H1 (cell line): ENCODE results near the gene SCYL1. TPM values are rescaled to one million over a fixed set of nuclear protein-coding genes. Genes with fewer than 3 reads are reported as not detected.

ENCODE experiments used
- CTCF ChIA-PET: fragments of 300-600 bp; sonication (Branson Sonifier 250); formaldehyde crosslinking; loops from one replicate; lab custom pipeline; 2021; ENCODE audit not compliant: partially characterized antibody; lab: Charles Lee
- POLR2A ChIA-PET: fragments of 300-600 bp; sonication (Branson Sonifier 250); formaldehyde crosslinking; loops from one replicate; lab custom pipeline; 2021; ENCODE audit warnings: inconsistent platforms; ENCODE audit not compliant: partially characterized antibody; lab: Charles Lee
- DNase-seq, 2 experiments: peaks; one replicate each; pipeline versions ENCODE4 v3.0.0 to v3.0.0-alpha.2; 2010 to 2022; ENCODE audit warnings: low spot score in 2 of 2, low read depth in 1 of 2, mixed read lengths in 1 of 2
- FAIRE-seq: peaks from 2 replicates; lab custom pipeline; 2011; peaks lifted over from hg19 to GRCh38; lab: Jason Lieb, UNC
- H2AFZ ChIP-seq: 2 replicates; pipeline ENCODE4 v1.8.1; 2012; ENCODE audit warnings: low read length, inconsistent platforms
- H2AK5ac ChIP-seq: 2 replicates; pipeline ENCODE4 v1.6.1; 2013; ENCODE audit warnings: low read depth, low read length
- H2BK120ac ChIP-seq: replicated peaks from 2 replicates; pipeline ENCODE3; 2013; ENCODE audit warnings: low read depth, low read length, inconsistent platforms
- H2BK12ac ChIP-seq: 2 replicates; pipeline ENCODE4 v1.6.1; 2013; ENCODE audit warnings: low read depth, low read length
- H2BK15ac ChIP-seq: 2 replicates; pipeline ENCODE4 v1.6.1; 2013; ENCODE audit warnings: low read length
- H2BK20ac ChIP-seq: 2 replicates; pipeline ENCODE4 v1.6.1; 2013; ENCODE audit warnings: low read length
- H2BK5ac ChIP-seq: 2 replicates; pipeline ENCODE4 v1.6.1; 2013; ENCODE audit warnings: low read depth, low read length
- H3K14ac ChIP-seq: 2 replicates; pipeline ENCODE4 v1.6.1; 2013; ENCODE audit warnings: inconsistent platforms; ENCODE audit not compliant: insufficient read length
- H3K18ac ChIP-seq: 2 replicates; pipeline ENCODE4 v1.6.1; 2013; ENCODE audit warnings: low read length; ENCODE audit errors: extremely low read depth
- H3K23ac ChIP-seq: 2 replicates; pipeline ENCODE4 v1.6.1; 2013; ENCODE audit warnings: inconsistent platforms; ENCODE audit not compliant: insufficient read length
- H3K23me2 ChIP-seq: 2 replicates; pipeline ENCODE4 v1.6.1; 2013; ENCODE audit warnings: low read depth, low read length
- H3K27ac ChIP-seq: 2 replicates; pipeline ENCODE4 v1.6.1; 2011; ENCODE audit warnings: low read depth, low read length, inconsistent platforms
- H3K27me3 ChIP-seq, 4 experiments: replicated peaks in 1 of 4; 1 replicate in 1 of 4; 2 replicates in 3 of 4; pipeline versions ENCODE4 v1.6.1 to v1.8.1; 2011 to 2013; ENCODE audit warnings: low read length in 3 of 4, mild to moderate bottlenecking in 3 of 4, inconsistent platforms in 2 of 4, mixed read lengths in 2 of 4, moderate library complexity in 1 of 4; ENCODE audit not compliant: control insufficient read depth in 3 of 4, insufficient read depth in 3 of 4; ENCODE audit errors: extremely low read depth in 1 of 4
- H3K36me3 ChIP-seq, 4 experiments: 2 replicates each; pipeline versions ENCODE4 v1.6.1 to v1.8.1; 2011 to 2013; ENCODE audit warnings: mild to moderate bottlenecking in 4 of 4, low read length in 3 of 4, moderate library complexity in 2 of 4, control low read depth in 1 of 4, inconsistent platforms in 1 of 4; ENCODE audit not compliant: insufficient read depth in 4 of 4, control insufficient read depth in 2 of 4
- H3K4ac ChIP-seq: replicated peaks from 2 replicates; pipeline ENCODE3; 2013; ENCODE audit warnings: low read length, low read depth, mixed read lengths, inconsistent platforms; ENCODE audit not compliant: insufficient read length
- H3K4me1 ChIP-seq, 4 experiments: replicated peaks in 1 of 4; 1 replicate in 1 of 4; 2 replicates in 3 of 4; pipeline versions ENCODE4 v1.6.1 to v1.8.1; 2011 to 2013; ENCODE audit warnings: low read length in 3 of 4, inconsistent platforms in 2 of 4, mixed read lengths in 1 of 4; ENCODE audit not compliant: insufficient read depth in 4 of 4, control insufficient read depth in 3 of 4
- H3K4me2 ChIP-seq, 2 experiments: 2 replicates each; pipeline versions ENCODE4 v1.6.1 to v1.8.1; 2011 to 2013; ENCODE audit warnings: low read depth in 2 of 2, low read length in 2 of 2, control low read depth in 1 of 2, inconsistent platforms in 1 of 2, mild to moderate bottlenecking in 1 of 2; ENCODE audit not compliant: insufficient read depth in 1 of 2
- H3K4me3 ChIP-seq, 4 experiments: fragments of 200-600, 300-600 bp in 1 of 4; sonication (generic), shearing (Covaris generic), sonication (Bioruptor Twin) in 1 of 4; 2 replicates each; pipeline versions ENCODE4 v1.5.1 to v1.8.1; 2011 to 2016; ENCODE audit warnings: low read length in 4 of 4, low read depth in 3 of 4, control low read depth in 2 of 4, inconsistent platforms in 2 of 4, mild to moderate bottlenecking in 2 of 4, mixed read lengths in 1 of 4, moderate library complexity in 1 of 4; ENCODE audit not compliant: insufficient read depth in 2 of 4; ENCODE audit errors: extremely low read depth in 1 of 4
- H3K56ac ChIP-seq: replicated peaks from 2 replicates; pipeline ENCODE3; 2013; ENCODE audit warnings: low read depth, mild to moderate bottlenecking, mixed read lengths, low read length, inconsistent platforms; ENCODE audit not compliant: insufficient read length
- H3K79me1 ChIP-seq: 2 replicates; pipeline ENCODE4 v1.6.1; 2013; ENCODE audit warnings: low read depth, low read length, control low read depth
- H3K79me2 ChIP-seq, 2 experiments: 2 replicates each; pipeline versions ENCODE4 v1.6.1 to v1.8.1; 2012 to 2013; ENCODE audit warnings: low read length in 2 of 2, mild to moderate bottlenecking in 2 of 2, inconsistent platforms in 1 of 2; ENCODE audit not compliant: insufficient read depth in 2 of 2, control insufficient read depth in 1 of 2
- H3K9ac ChIP-seq, 4 experiments: replicated peaks in 1 of 4; 1 replicate in 1 of 4; 2 replicates in 3 of 4; pipeline versions ENCODE4 v1.6.1 to v1.8.1; 2011 to 2013; ENCODE audit warnings: low read depth in 3 of 4, low read length in 3 of 4, control low read depth in 2 of 4, mild to moderate bottlenecking in 2 of 4, moderate library complexity in 2 of 4, inconsistent platforms in 1 of 4; ENCODE audit errors: extremely low read depth in 1 of 4
- H3K9me3 ChIP-seq, 2 experiments: 2 replicates each; pipeline versions ENCODE4 v1.6.1 to v1.8.1; 2012 to 2013; ENCODE audit warnings: mild to moderate bottlenecking in 2 of 2, moderate library complexity in 2 of 2, control low read depth in 1 of 2, inconsistent platforms in 1 of 2, low read depth in 1 of 2, low read length in 1 of 2, mixed read lengths in 1 of 2; ENCODE audit not compliant: insufficient read depth in 2 of 2
- H4K20me1 ChIP-seq, 2 experiments: replicated peaks in 1 of 2; 2 replicates each; pipeline versions ENCODE3 to v1.8.1; 2011 to 2013; ENCODE audit warnings: inconsistent platforms in 2 of 2, low read length in 2 of 2, mild to moderate bottlenecking in 1 of 2; ENCODE audit not compliant: insufficient read depth in 2 of 2, control insufficient read depth in 1 of 2
- H4K5ac ChIP-seq: 2 replicates; pipeline ENCODE4 v1.6.1; 2013; ENCODE audit warnings: low read length, low read depth, mixed read lengths, inconsistent platforms; ENCODE audit not compliant: insufficient read length
- H4K8ac ChIP-seq: 2 replicates; pipeline ENCODE4 v1.8.0; 2013; ENCODE audit warnings: mild to moderate bottlenecking, moderate library complexity, low read length, inconsistent platforms; ENCODE audit not compliant: insufficient read depth; ENCODE audit errors: extremely low read depth
- H4K91ac ChIP-seq: replicated peaks from 2 replicates; pipeline ENCODE3; 2013; ENCODE audit warnings: low read length, mixed read lengths, inconsistent platforms; ENCODE audit not compliant: insufficient read length
- ASH2L ChIP-seq: fragments of 200-600, 300-600 bp; sonication (generic); IDR thresholded peaks from one replicate; pipeline ENCODE4 v1.7.1; 2017; ENCODE audit warnings: low read length
- BCL11A ChIP-seq, 2 experiments: IDR thresholded peaks; one replicate each; pipeline ENCODE4 v1.6.1; 2011; ENCODE audit warnings: low read depth in 2 of 2, low read length in 2 of 2, mild to moderate bottlenecking in 2 of 2
- CHD2 ChIP-seq: IDR thresholded peaks from 2 replicates; pipeline ENCODE4 v1.6.1; 2012; ENCODE audit warnings: low read length, improper control_type of control experiment
- EP300 ChIP-seq, 2 experiments: IDR thresholded peaks; 1 replicate in 1 of 2; 2 replicates in 1 of 2; pipeline ENCODE4 v1.6.1; 2011 to 2012; ENCODE audit warnings: low read depth in 2 of 2, low read length in 2 of 2, mild to moderate bottlenecking in 2 of 2, borderline replicate concordance in 1 of 2, inconsistent platforms in 1 of 2, moderate library complexity in 1 of 2
- HDAC2 ChIP-seq, 2 experiments: fragments of 300-600 bp in 1 of 2; sonication (generic) in 1 of 2; IDR thresholded peaks; 2 replicates each; pipeline ENCODE4 v1.6.1; 2011 to 2012; ENCODE audit warnings: low read depth in 2 of 2, low read length in 2 of 2, mild to moderate bottlenecking in 2 of 2, moderate library complexity in 2 of 2, borderline replicate concordance in 1 of 2, inconsistent platforms in 1 of 2
- NRF1 ChIP-seq: IDR thresholded peaks from 2 replicates; pipeline ENCODE4 v1.6.1; 2011; ENCODE audit warnings: mild to moderate bottlenecking, low read depth, low read length, improper control_type of control experiment
- RAD21 ChIP-seq, 2 experiments: IDR thresholded peaks in 1 of 2; conservative IDR thresholded peaks in 1 of 2; 2 replicates each; pipeline ENCODE4 v1.6.1; 2011; ENCODE audit warnings: low read depth in 2 of 2, low read length in 2 of 2, improper control_type of control experiment in 1 of 2, inconsistent platforms in 1 of 2, mild to moderate bottlenecking in 1 of 2, moderate library complexity in 1 of 2
- RXRA ChIP-seq: IDR thresholded peaks from 2 replicates; pipeline ENCODE4 v1.6.1; 2011; ENCODE audit warnings: low read depth, mild to moderate bottlenecking, low read length, moderate library complexity; ENCODE audit not compliant: insufficient read depth
- SIRT6 ChIP-seq: IDR thresholded peaks from one replicate; pipeline ENCODE4 v1.7.1; 2012; ENCODE audit warnings: low read length, inconsistent platforms
- SP1 ChIP-seq: IDR thresholded peaks from 2 replicates; pipeline ENCODE4 v1.6.1; 2011; ENCODE audit warnings: low read depth, low read length
- TCF12 ChIP-seq: IDR thresholded peaks from 2 replicates; pipeline ENCODE4 v1.6.1; 2011; ENCODE audit warnings: low read depth, mild to moderate bottlenecking, low read length
- TEAD4 ChIP-seq: IDR thresholded peaks from 2 replicates; pipeline ENCODE4 v1.6.1; 2012; ENCODE audit warnings: low read depth, low read length, inconsistent platforms, mixed read lengths
- polyA plus RNA-seq, 7 experiments: library from polyadenylated mRNA; depleted of rRNA in 3 of 7; stranded (reverse) in 5 of 7; unstranded in 2 of 7; fragments of >200 nt in 5 of 7; fragments of 200-250 nt in 2 of 7; gene quantifications; 1 replicate in 5 of 7; 2 replicates in 1 of 7; 4 replicates in 1 of 7; pipeline versions ENCODE4 v1.2.1 to v1.2.3, GENCODE V29; 2011 to 2013; ENCODE audit warnings: missing spikeins in 2 of 7, mixed read lengths in 2 of 7
- total RNA-seq: library from RNA; stranded (reverse); fragmentation: NEBNext Ultra II Directional; extraction: Animal tissue kit (Norgen Biotek cat#: 25700); gene quantifications from 2 replicates; pipeline ENCODE4 v1.2.1, GENCODE V29; 2021

The SCYL1 gene
- total and polyA plus RNA-seq, 2 of the 8 experiments (the other 6 are each of a cell fraction or from before 2014, with no cell fraction given), result 59.8 to 77.7 TPM

DNA sequence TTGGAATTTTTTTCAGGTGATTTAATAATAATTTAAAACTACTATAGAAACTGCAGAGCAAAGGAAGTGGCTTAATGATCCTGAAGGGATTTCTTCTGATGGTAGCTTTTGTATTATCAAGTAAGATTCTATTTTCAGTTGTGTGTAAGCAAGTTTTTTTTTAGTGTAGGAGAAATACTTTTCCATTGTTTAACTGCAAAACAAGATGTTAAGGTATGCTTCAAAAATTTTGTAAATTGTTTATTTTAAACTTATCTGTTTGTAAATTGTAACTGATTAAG lies 22.7 kb upstream of the SCYL1 start:
- H2AK5ac ChIP-seq, result no peak overlapping the region
- H3K9me3 ChIP-seq, result no peaks in the 10 kb centered on the region
- H3K4ac ChIP-seq, result no peak overlapping the region
- no peaks in the 10 kb centered on the region for H3K27me3 ChIP-seq
- peak overlapping the region; percentile 93 to 100 (median 98) for H3K4me3 ChIP-seq
- CTCF ChIA-PET, result interaction anchor here (0.9 to 29.0 kb wide), 9 partner anchors 8 to 124 kb away, joined by 3 to 809 read pairs (median 4); partner anchors contain the start of gene MALAT1
- no peak overlapping the region for H3K56ac ChIP-seq
- H3K4me1 ChIP-seq, result peaks cover 0 to 7% (median 4%) of the 10 kb centered on the region in 4 experiments; a peak in 6 of 7 replicates
- peaks cover 15% of the 10 kb centered on the region for H3K23me2 ChIP-seq
- H2BK20ac ChIP-seq, result no peak overlapping the region
- H3K27ac ChIP-seq, result no peak overlapping the region
- no peak overlapping the region for H3K23ac ChIP-seq
- POLR2A ChIA-PET, result interaction anchor here (0.6 to 29.8 kb wide), 28 partner anchors 6 to 1156 kb away, joined by 3 to 1569 read pairs (median 5); partner anchors contain the start of genes CDC42EP2, FRMD8, MALAT1 and NEAT1
- H2BK15ac ChIP-seq, result no peak overlapping the region
- H3K18ac ChIP-seq, result no peak overlapping the region
- H2BK120ac ChIP-seq, result no peak overlapping the region
- no peak overlapping the region for H2AFZ ChIP-seq
- H2BK5ac ChIP-seq, result no peak overlapping the region
- H3K36me3 ChIP-seq, result peaks cover 39 to 69% (median 52%) of the 10 kb centered on the region in 4 experiments
- no peak overlapping the region for H4K5ac ChIP-seq
- H3K14ac ChIP-seq, result no peak overlapping the region
- peak overlapping the region in 3 of 4 experiments; percentile 43 to 99 (median 96); a peak in 3 of 7 replicates for H3K9ac ChIP-seq
- no peak overlapping the region for H4K8ac ChIP-seq
- DNase-seq (no peak), FAIRE-seq (no peak)
- no peaks in the 10 kb centered on the region for H3K79me1 ChIP-seq
- H2BK12ac ChIP-seq, result no peak overlapping the region
- H4K20me1 ChIP-seq, result peaks cover 45 to 52% of the 10 kb centered on the region in 2 experiments
- H4K91ac ChIP-seq, result no peak overlapping the region
- H3K4me2 ChIP-seq, result peak overlapping the region; percentile 75 to 90
- H3K79me2 ChIP-seq, result peaks cover 53 to 87% of the 10 kb centered on the region in 2 experiments
- TF ChIP-seq TEAD4 (no peak), SP1 (no peak), CHD2 (no peak), SIRT6 (no peak), EP300 (IDR thresholded peaks at IDR 0.05; ENCODE audit: borderline replicate concordance in 1 of 2, low read depth in 2 of 2, low read length in 2 of 2) (no peak), TCF12 (no peak), RAD21 (IDR thresholded peaks at IDR 0.05 in 1 of 2, conservative IDR thresholded peaks at IDR 0.05 in 1 of 2; ENCODE audit: low read depth in 2 of 2, low read length in 2 of 2) (no peak), RXRA (no peak), NRF1 (no peak), ASH2L (no peak), BCL11A (IDR thresholded peaks at IDR 0.05; ENCODE audit: low read depth in 2 of 2, low read length in 2 of 2) (no peak), HDAC2 (IDR thresholded peaks at IDR 0.05; ENCODE audit: borderline replicate concordance in 1 of 2, low read depth in 2 of 2, low read length in 2 of 2) (no peak)
